ENCODE results near the gene UBR1. TPM values are rescaled to one million over a fixed set of nuclear protein-coding genes. Genes with fewer than 3 reads are reported as not detected.

UBR1 gene
- total RNA-seq, 2 experiments from 2014 or later = 42.6 to 45.9 TPM

GRCh38 chr15:42940527-42940926, 165.3 kb downstream of the UBR1 start:
- Mint-ChIP-seq H3K27me3 (no peaks in the 10 kb centered on the region), H3K36me3 (ENCODE audit: low read depth) (peaks cover 25% of the 10 kb centered on the region), H3K9me3 (no peaks in the 10 kb centered on the region), H3K27ac (no peak overlapping the region), H3K4me3 (no peak overlapping the region), H3K4me1 (ENCODE audit: low read depth) (no peaks in the 10 kb centered on the region)
- ATAC-seq (ENCODE audit: poor library complexity) = no peak
- Histone ChIP-seq H3K27me3 (ENCODE audit: control insufficient read depth in 1 of 2, insufficient read depth in 2 of 2, low read length in 2 of 2) (no peaks in the 10 kb centered on the region), H3K9me3 (ENCODE audit: control insufficient read depth in 1 of 2, insufficient read depth in 1 of 2, low read length in 2 of 2) (no peaks in the 10 kb centered on the region), H3K27ac (ENCODE audit: low read depth in 1 of 2, low read length in 2 of 2) (no peak overlapping the region), H3K4me1 (ENCODE audit: insufficient read depth, low read length) (no peaks in the 10 kb centered on the region), H3K4me3 (ENCODE audit: low read length) (no peak overlapping the region), H3K36me3 (ENCODE audit: insufficient read depth, low read length) (peaks cover 22% of the 10 kb centered on the region)
- intact Hi-C loops (cut with DNase I, micrococcal nuclease) = no loop called here
- no peak for DNase-seq
- TF ChIP-seq, protein P1, sequence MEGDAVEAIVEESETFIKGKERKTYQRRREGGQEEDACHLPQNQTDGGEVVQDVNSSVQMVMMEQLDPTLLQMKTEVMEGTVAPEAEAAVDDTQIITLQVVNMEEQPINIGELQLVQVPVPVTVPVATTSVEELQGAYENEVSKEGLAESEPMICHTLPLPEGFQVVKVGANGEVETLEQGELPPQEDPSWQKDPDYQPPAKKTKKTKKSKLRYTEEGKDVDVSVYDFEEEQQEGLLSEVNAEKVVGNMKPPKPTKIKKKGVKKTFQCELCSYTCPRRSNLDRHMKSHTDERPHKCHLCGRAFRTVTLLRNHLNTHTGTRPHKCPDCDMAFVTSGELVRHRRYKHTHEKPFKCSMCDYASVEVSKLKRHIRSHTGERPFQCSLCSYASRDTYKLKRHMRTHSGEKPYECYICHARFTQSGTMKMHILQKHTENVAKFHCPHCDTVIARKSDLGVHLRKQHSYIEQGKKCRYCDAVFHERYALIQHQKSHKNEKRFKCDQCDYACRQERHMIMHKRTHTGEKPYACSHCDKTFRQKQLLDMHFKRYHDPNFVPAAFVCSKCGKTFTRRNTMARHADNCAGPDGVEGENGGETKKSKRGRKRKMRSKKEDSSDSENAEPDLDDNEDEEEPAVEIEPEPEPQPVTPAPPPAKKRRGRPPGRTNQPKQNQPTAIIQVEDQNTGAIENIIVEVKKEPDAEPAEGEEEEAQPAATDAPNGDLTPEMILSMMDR (IDR thresholded peaks at IDR 0.05) = no peak
- ChIA-PET POLR2A (no interaction called here), CTCF (interaction anchor here (0.7 kb wide), 1 partner anchor 94 kb away, joined by 3 read pairs; no protein-coding TSS in a partner anchor)

- Histone ChIP-seq H3K27ac (ENCODE audit: low read depth in 1 of 2, low read length in 2 of 2) (no peak overlapping the region), H3K27me3 (ENCODE audit: control insufficient read depth in 1 of 2, insufficient read depth in 2 of 2, low read length in 2 of 2) (no peaks in the 10 kb centered on the region), H3K9me3 (ENCODE audit: control insufficient read depth in 1 of 2, insufficient read depth in 1 of 2, low read length in 2 of 2) (no peaks in the 10 kb centered on the region), H3K36me3 (ENCODE audit: insufficient read depth, low read length) (peaks cover 15% of the 10 kb centered on the region), H3K4me1 (ENCODE audit: insufficient read depth, low read length) (no peaks in the 10 kb centered on the region), H3K4me3 (ENCODE audit: low read length) (no peak overlapping the region)
- ChIA-PET POLR2A (no interaction called here), CTCF (no interaction called here)
- intact Hi-C loops (cut with DNase I, micrococcal nuclease) = no loop called here
- Mint-ChIP-seq H3K4me3 (no peak overlapping the region), H3K4me1 (ENCODE audit: low read depth) (no peaks in the 10 kb centered on the region), H3K9me3 (no peaks in the 10 kb centered on the region), H3K27me3 (no peaks in the 10 kb centered on the region), H3K27ac (no peak overlapping the region), H3K36me3 (ENCODE audit: low read depth) (peaks cover 18% of the 10 kb centered on the region)
- ATAC-seq (ENCODE audit: poor library complexity) (no peak), DNase-seq (no peak)
- TF ChIP-seq, protein P1 (IDR thresholded peaks at IDR 0.05) = no peak
These were observed 166.0 kb downstream of the UBR1 start for GRCh38 chr15:42939841-42940240.

GRCh38 chr15:42937143-42937542, 168.7 kb downstream of the UBR1 start:
- ChIA-PET CTCF (no interaction called here), POLR2A (no interaction called here)
- H3K4me3 ChIP-seq (ENCODE audit: low read length) = no peak overlapping the region
- intact Hi-C loops (cut with DNase I, micrococcal nuclease) = no loop called here
- H3K4me1 Mint-ChIP-seq (ENCODE audit: low read depth) = no peaks in the 10 kb centered on the region
- no peak for DNase-seq
- no peaks in the 10 kb centered on the region for H3K36me3 ChIP-seq (ENCODE audit: insufficient read depth, low read length)
- H3K9me3 ChIP-seq (ENCODE audit: control insufficient read depth in 1 of 2, insufficient read depth in 1 of 2, low read length in 2 of 2) = no peaks in the 10 kb centered on the region
- H3K27ac ChIP-seq (ENCODE audit: low read depth in 1 of 2, low read length in 2 of 2) = no peak overlapping the region
- no peak for ATAC-seq (ENCODE audit: poor library complexity)
- H3K4me1 ChIP-seq (ENCODE audit: insufficient read depth, low read length) = no peaks in the 10 kb centered on the region
- no peaks in the 10 kb centered on the region for H3K36me3 Mint-ChIP-seq (ENCODE audit: low read depth)
- no peak overlapping the region for H3K27ac Mint-ChIP-seq
- no peaks in the 10 kb centered on the region for H3K9me3 Mint-ChIP-seq
- no peaks in the 10 kb centered on the region for H3K27me3 Mint-ChIP-seq
- H3K27me3 ChIP-seq (ENCODE audit: control insufficient read depth in 1 of 2, insufficient read depth in 2 of 2, low read length in 2 of 2) = no peaks in the 10 kb centered on the region
- TF ChIP-seq, protein P1 (IDR thresholded peaks at IDR 0.05) = no peak
- no peak overlapping the region for H3K4me3 Mint-ChIP-seq
